Measurements from ENCODE around the gene SOSTDC1.

Gene SOSTDC1

DNA sequence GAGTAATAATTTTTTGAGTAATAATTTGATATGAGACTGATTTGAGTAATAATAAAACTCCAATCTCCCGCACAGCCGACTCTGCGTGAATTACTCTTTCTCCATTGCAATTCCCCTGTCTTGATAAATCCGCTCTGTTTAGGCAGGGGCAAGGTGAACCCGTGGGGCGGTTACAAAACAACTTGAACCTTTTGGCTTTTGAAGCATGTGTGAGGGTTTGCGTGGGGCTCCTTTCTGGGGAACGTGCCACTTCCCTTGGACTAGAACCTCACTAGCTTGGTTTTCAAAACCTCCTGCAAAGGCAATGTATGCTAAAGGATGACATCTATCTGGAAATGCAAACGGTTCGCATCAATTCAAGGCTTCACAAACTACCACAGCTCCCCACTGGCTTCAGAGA is 45.7 kb downstream of the SOSTDC1 start:
- no peak for DNase-seq (ENCODE audit: low read depth)

DNA sequence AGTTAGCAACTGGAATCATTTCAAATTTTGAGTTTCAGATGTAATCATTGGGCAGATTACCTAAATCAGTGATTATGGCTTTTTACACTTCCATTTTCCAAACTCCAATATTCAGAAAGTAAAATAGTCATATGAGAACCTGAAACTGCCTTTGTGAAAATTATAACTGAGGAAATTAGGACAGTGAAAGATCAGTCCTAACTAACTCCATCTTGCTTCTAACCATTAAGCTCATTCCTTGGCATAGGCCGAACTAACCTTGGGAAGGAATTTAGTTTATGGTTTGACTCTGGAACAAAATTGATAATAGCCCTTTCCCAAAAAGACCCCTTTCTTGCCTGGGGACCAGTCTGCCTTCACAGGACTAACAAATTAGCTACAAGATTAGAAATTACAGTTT is 46.4 kb downstream of the SOSTDC1 start:
- no peak for DNase-seq (ENCODE audit: low read depth)

DNA sequence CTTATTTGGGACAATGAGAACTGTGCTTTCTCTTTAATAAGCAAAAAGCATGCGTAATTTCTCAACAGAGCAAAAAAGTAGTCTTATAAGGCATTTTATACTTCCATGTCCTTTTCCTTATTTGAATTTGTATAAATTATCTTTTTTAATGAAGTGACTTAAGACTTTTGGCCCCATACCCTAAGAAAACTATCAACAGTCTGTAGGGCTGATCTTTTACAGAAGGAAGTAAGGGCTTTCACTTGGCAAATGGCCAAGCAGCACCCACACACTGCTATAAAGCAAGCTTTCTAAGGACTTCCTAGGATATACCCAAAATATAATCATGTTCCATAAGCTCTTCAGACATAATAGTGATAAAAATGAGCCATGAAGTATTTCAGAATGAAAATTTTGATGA is 47.6 kb downstream of the SOSTDC1 start:
- no peak for DNase-seq (ENCODE audit: low read depth)

DNA sequence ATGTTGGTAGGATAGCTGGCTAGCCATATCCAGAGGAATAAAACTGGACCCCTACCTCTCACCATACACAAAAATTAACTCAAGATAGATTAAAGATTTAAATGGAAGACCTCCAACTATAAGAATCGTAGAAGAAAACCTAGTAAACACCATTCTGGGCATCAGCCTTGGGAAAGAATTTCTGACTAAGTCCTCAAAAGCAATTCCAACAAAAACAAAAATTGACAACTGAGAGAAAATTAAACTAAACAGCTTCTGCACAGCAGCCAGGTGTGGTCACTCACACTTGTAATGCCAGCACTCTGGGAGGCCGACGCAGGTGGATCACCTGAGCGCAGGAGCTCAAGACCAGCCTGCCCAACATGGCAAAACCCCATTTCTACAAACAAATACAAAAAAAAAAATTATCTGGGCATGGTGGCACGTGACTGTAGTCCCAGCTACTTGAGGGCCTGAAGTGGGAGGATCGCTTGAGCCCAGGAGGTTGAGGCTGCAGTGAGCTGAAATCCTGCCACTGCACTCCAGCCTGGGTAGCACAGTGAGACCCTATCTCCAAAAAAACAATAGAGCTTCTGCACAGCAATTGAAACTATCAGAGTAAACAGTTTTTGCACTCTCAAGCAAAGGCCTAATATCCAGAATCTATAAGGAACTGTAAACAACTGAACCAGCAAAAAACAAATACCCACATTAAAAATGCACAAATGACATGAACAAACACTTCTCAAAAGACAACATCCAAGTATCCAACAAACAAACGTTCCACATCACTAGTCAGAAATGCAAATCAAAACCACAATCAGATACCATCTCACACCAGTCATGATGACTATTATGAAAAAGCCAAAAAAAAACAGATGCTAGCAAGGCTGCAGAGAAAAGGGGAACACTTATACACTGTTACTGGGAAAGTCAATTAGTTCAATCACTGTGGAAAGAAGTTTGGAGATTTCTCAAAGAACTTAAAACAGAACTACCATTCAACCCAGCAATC is 49.0 kb downstream of the SOSTDC1 start:
- DNase-seq (ENCODE audit: low read depth): no peak

DNA sequence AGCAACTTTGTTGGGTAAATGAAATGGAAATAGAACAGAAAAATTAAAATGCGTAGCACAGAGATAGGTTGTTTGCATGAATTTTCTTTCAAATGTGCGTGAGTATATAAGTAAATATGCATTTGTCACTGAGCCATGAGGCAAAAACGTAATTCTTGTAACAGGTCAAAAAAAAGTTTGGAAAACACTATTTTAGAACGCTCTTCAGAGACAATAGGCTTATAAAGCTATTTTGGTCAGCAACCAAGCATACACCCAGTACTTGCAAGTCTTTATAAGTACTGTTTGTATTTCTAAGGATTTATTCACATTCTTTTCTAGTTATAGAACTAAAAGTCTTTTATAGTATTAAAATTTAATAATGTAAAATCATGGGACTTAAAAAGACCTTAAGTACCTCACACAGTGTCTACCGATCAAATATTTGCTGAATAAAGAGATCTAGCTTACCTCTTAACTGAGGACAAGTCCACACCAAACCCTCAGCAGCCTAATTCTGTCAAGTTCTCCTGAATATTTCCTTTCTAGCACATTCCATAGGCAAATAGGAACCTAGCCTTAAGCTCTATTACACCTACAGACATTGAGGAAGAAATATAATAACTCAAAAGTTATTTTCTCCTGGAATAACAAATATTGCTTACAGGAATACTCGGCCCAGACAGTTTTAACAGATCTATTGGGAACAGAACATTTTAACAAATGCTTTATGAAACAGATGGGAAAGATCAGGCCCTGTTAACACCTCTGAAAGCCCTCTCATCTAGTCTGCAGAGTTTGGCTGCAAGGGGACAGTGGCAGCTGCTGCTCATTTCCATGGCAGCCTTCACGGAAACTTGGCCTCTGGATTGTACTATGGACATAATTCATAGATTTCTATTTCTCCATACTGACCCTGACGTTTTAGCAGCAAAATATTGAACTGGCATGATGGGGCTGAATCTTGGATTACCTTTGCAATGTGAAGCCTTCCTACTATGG is 53.0 kb downstream of the SOSTDC1 start:
- DNase-seq (ENCODE audit: low read depth): no peak
